PC-3 (cell line): Measurements from ENCODE around the gene CCDC192.

Experiments
- CTCF ChIP-seq: fragments of 300-600 bp; sonication (generic); conservative IDR thresholded peaks from 2 replicates; pipeline ENCODE4 v1.5.1; 2017; ENCODE audit warnings: antibody characterized with exemption, low read depth, mild to moderate bottlenecking, low read length
- EZH2 ChIP-seq: fragments of 300-600 bp; sonication (generic); IDR thresholded peaks from one replicate; pipeline ENCODE4 v1.6.1; 2017; ENCODE audit warnings: antibody characterized with exemption, mild to moderate bottlenecking, low read length; ENCODE audit not compliant: unreplicated experiment

GRCh38 chr5:127821896-127822295, 118.7 kb downstream of the CCDC192 start:
- no peak for TF ChIP-seq EZH2
- no peak for TF ChIP-seq CTCF
